CD4-positive, alpha-beta T cell treated with Interleukin-2 at 100 ng/mL for 4 hours (primary cell): ENCODE results near the gene MNDA.
"Not testable (repeated sequence)": the region's sequence is repeated elsewhere in the genome, so short reads cannot be mapped to it uniquely, and the experiment has no call there.

Experiments
- DNase-seq: peaks from one replicate; pipeline ENCODE4 v3.0.0-alpha.2; 2020; ENCODE audit warnings: low spot score

Gene MNDA

DNA sequence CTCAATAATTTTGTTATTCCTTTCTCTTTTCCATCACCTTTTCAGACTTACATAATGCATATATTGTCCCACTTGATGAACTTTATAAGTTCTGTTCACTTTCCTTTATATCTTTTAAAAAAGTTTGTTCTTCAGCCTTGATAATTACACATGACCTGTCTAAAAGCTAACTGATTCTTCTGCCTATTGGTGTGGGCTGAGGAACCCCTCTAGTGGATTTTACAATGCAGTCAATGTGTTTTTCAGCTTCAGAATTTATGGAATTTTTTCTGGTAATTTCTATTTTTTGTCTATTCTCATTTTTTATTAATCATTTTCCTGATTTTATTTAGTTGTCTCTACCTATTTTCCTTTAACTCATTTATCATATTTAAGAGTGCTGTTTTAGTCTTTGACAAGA lies 7.5 kb downstream of the MNDA start:
- no peak for DNase-seq

GRCh38 chr1:158839566-158839965 lies 8.4 kb downstream of the MNDA start:
- no peak for DNase-seq

- DNase-seq: no peak
Measured at GRCh38 chr1:158840236-158840635, 9.1 kb downstream of the MNDA start.

GRCh38 chr1:158864595-158864994 lies 33.4 kb downstream of the MNDA start:
- DNase-seq: no peak

GRCh38 chr1:158870438-158870837 lies 39.3 kb downstream of the MNDA start:
- DNase-seq: not testable (repeated sequence)

DNA sequence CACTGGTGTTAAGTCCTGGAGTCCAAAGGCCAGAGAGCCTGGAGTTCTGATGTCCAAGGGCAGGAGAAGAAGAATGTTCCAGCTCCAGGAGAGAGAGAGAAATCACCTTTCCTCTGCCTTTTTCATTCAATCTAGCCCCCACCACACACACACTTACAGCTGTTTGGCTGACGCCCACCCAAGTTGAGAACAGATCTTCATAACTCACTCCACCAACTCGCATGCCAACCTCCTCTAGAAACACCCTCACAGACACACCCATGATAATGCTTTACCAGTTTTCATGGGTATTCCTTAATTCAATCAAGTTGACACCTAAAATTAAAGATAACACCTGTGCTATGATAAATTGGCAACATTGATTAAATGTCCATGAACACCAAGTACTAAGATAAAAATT lies 42.0 kb downstream of the MNDA start:
- no peak for DNase-seq

DNA sequence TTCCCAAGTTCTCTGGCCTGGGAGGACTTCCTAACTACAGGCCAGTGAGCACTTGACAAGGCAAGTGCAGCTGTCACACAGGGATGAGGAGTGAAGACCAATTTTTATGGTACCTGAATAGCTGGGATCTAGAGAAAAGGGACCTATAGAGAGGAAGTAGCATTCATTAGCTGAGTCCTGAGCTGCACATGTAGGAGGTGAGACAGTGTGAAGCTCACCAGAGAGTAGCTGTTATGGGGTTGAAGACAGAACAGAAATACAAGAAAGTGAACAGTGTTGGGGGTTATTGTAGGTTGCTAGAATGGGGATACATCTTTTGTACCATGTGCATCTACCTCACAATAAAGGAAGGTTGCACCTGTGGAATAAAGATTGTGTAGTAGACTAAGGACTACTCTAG lies 62.5 kb downstream of the MNDA start:
- DNase-seq: no peak

DNA sequence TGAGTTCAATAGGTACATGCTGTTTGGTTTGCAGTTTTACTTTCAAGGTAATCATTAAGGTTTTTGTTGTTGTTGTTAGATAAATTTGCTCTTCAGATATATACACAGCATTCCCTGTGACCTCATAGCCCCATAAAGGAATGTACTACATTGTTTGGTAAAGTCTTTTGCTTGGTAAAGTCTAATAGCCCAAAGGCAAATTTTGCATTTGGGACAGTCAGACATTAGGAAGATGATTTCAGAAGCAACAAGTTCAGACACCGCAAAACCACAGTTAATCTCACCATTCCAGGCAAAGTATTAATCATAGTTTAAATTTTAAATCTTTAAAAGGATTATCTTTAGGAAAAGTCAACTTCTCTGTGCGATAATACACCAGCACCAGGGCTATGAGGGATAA lies 67.6 kb downstream of the MNDA start:
- DNase-seq: no peak
